ENCODE data around the gene HSD17B1.

Gene HSD17B1

GRCh38 chr17:42563950-42564349 is 11.2 kb downstream of the HSD17B1 start:
- H3K36me3 ChIP-seq (ENCODE audit: control insufficient read depth, insufficient read depth, low read length), result peaks cover 35% of the 10 kb centered on the region
- TF ChIP-seq, protein P1, sequence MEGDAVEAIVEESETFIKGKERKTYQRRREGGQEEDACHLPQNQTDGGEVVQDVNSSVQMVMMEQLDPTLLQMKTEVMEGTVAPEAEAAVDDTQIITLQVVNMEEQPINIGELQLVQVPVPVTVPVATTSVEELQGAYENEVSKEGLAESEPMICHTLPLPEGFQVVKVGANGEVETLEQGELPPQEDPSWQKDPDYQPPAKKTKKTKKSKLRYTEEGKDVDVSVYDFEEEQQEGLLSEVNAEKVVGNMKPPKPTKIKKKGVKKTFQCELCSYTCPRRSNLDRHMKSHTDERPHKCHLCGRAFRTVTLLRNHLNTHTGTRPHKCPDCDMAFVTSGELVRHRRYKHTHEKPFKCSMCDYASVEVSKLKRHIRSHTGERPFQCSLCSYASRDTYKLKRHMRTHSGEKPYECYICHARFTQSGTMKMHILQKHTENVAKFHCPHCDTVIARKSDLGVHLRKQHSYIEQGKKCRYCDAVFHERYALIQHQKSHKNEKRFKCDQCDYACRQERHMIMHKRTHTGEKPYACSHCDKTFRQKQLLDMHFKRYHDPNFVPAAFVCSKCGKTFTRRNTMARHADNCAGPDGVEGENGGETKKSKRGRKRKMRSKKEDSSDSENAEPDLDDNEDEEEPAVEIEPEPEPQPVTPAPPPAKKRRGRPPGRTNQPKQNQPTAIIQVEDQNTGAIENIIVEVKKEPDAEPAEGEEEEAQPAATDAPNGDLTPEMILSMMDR (IDR thresholded peaks at IDR 0.05; ENCODE audit: insufficient read depth, low read length, poor library complexity, severe bottlenecking), result no peak
- peak overlapping the region; percentile 97 for H3K4me3 ChIP-seq (replicated peaks; ENCODE audit: low read depth, low read length)
- DNase-seq (ENCODE audit: extremely low read depth, insufficient read length), result no peak
- no peaks in the 10 kb centered on the region for H3K27me3 ChIP-seq (replicated peaks; ENCODE audit: control insufficient read depth, insufficient read depth, low read length)

- DNase-seq (ENCODE audit: extremely low read depth, insufficient read length), result no peak
- Histone ChIP-seq H3K4me3 (replicated peaks; ENCODE audit: low read depth, low read length) (no peak overlapping the region), H3K36me3 (ENCODE audit: control insufficient read depth, insufficient read depth, low read length) (peaks cover 44% of the 10 kb centered on the region), H3K27me3 (replicated peaks; ENCODE audit: control insufficient read depth, insufficient read depth, low read length) (no peaks in the 10 kb centered on the region)
- TF ChIP-seq, protein P1 (IDR thresholded peaks at IDR 0.05; ENCODE audit: insufficient read depth, low read length, poor library complexity, severe bottlenecking), result no peak
These were observed 12.2 kb downstream of the HSD17B1 start for GRCh38 chr17:42564815-42565522.

DNA sequence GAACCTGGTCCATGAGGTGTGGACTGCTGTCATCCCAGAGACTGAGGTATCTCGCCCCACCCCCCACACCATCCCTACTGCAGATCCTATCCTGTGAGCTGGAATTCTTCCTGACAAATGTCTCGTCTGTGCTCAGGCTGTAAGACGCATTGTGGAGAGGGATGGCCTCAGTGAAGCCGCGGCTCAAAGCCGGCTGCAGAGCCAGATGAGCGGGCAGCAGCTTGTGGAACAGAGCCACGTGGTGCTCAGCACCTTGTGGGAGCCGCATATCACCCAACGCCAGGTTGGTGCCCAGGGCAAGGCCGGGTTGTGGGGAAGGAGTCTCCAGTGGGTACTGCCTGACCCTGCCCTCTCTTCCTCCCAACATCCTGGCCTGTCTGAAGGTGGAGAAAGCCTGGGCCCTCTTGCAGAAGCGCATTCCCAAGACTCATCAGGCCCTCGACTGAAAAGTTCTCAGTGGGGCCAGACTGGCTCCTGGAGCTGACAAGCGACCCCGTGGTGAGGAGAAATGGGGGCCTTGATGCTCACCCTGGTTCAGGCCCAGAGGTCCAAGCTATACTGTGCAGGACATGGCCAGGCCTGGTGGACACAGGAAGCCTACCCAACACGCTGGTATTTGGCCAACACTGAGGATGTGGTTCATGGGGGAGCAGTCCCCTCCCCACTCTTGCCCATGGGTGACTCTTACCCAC is 12.9 kb downstream of the HSD17B1 start:
- H3K4me3 ChIP-seq (replicated peaks; ENCODE audit: low read depth, low read length), result no peak overlapping the region
- peaks cover 45% of the 10 kb centered on the region for H3K36me3 ChIP-seq (ENCODE audit: control insufficient read depth, insufficient read depth, low read length)
- H3K27me3 ChIP-seq (replicated peaks; ENCODE audit: control insufficient read depth, insufficient read depth, low read length), result no peaks in the 10 kb centered on the region
- TF ChIP-seq, protein P1 (IDR thresholded peaks at IDR 0.05; ENCODE audit: insufficient read depth, low read length, poor library complexity, severe bottlenecking), result no peak
- no peak for DNase-seq (ENCODE audit: extremely low read depth, insufficient read length)

- DNase-seq (ENCODE audit: extremely low read depth, insufficient read length), result no peak
- peaks cover 46% of the 10 kb centered on the region for H3K36me3 ChIP-seq (ENCODE audit: control insufficient read depth, insufficient read depth, low read length)
These were observed 13.6 kb downstream of the HSD17B1 start for GRCh38 chr17:42566215-42566882.

GRCh38 chr17:42566883-42567573 is 14.3 kb downstream of the HSD17B1 start, which contains the start of gene MLX:
Gene MLX (plus strand): TSS chr17:42567100. CDS start chr17:42567125, 25 bp downstream.
- DNase-seq (ENCODE audit: extremely low read depth, insufficient read length), result peak; percentile 95
- TF ChIP-seq, protein P1 (IDR thresholded peaks at IDR 0.05; ENCODE audit: insufficient read depth, low read length, poor library complexity, severe bottlenecking), result no peak
- Histone ChIP-seq H3K27me3 (replicated peaks; ENCODE audit: control insufficient read depth, insufficient read depth, low read length) (no peaks in the 10 kb centered on the region), H3K4me3 (replicated peaks; ENCODE audit: low read depth, low read length) (peak within 1 kb of the TSS; percentile 91), H3K36me3 (ENCODE audit: control insufficient read depth, insufficient read depth, low read length) (peaks cover 52% of the 10 kb centered on the region)

More at GRCh38 chr17:42566215-42566882, 13.6 kb downstream of the HSD17B1 start:
- Histone ChIP-seq H3K27me3 (replicated peaks; ENCODE audit: control insufficient read depth, insufficient read depth, low read length) (no peaks in the 10 kb centered on the region), H3K4me3 (replicated peaks; ENCODE audit: low read depth, low read length) (peak overlapping the region; percentile 91)
- TF ChIP-seq, protein P1 (IDR thresholded peaks at IDR 0.05; ENCODE audit: insufficient read depth, low read length, poor library complexity, severe bottlenecking), result no peak

Measured in GM06990 (cell line).